Upper lobe of left lung (tissue), 4 donors: Measurements from ENCODE around the gene OCIAD2.

Experiments
- CTCF ChIP-seq, 6 experiments: fragments of 450-650 bp in 4 of 6; fragments of 200-600 bp in 2 of 6; sonication (generic) in 2 of 6; IDR thresholded peaks; one replicate each; pipeline ENCODE4 v1.5.1; 2016 to 2019; ENCODE audit warnings: antibody characterized with exemption in 6 of 6
- POLR2A ChIP-seq, 4 donors: fragments of 450-650 bp; IDR thresholded peaks; one replicate each; pipeline ENCODE4 v1.5.1; 2016 to 2017; ENCODE audit warnings: antibody characterized with exemption in 4 of 4, mild to moderate bottlenecking in 2 of 4
- POLR2AphosphoS5 ChIP-seq, 2 donors: sonication (generic); formaldehyde crosslinking; IDR thresholded peaks; one replicate each; pipeline ENCODE4 v1.5.1; 2017; ENCODE audit warnings: antibody characterized with exemption in 2 of 2

- no peak for TF ChIP-seq CTCF (IDR thresholded peaks at IDR 0.05)
- TF ChIP-seq POLR2A (IDR thresholded peaks at IDR 0.05) = no peak
- no peak for TF ChIP-seq POLR2AphosphoS5 (IDR thresholded peaks at IDR 0.05)
Measured at GRCh38 chr4:48863728-48864127, 42.8 kb downstream of the OCIAD2 start.
